Fibroblast of lung (primary cell): ENCODE measurements around the gene NDST1.

Experiments used
- EZH2 ChIP-seq: IDR thresholded peaks from 2 replicates; pipeline ENCODE4 v1.5.1; 2012; ENCODE audit warnings: low read length, control low read depth, mild to moderate bottlenecking; ENCODE audit errors: missing control alignments
- TF ChIP-seq, protein P1 (sequence below), 2 donors: IDR thresholded peaks in 1 of 2; conservative IDR thresholded peaks in 1 of 2; 1 replicate in 1 of 2; 2 replicates in 1 of 2; pipeline ENCODE4 v1.5.1; 2011 to 2012; ENCODE audit warnings: low read length in 2 of 2, control low read depth in 1 of 2, inconsistent platforms in 1 of 2, low read depth in 1 of 2, mild to moderate bottlenecking in 1 of 2

DNA sequence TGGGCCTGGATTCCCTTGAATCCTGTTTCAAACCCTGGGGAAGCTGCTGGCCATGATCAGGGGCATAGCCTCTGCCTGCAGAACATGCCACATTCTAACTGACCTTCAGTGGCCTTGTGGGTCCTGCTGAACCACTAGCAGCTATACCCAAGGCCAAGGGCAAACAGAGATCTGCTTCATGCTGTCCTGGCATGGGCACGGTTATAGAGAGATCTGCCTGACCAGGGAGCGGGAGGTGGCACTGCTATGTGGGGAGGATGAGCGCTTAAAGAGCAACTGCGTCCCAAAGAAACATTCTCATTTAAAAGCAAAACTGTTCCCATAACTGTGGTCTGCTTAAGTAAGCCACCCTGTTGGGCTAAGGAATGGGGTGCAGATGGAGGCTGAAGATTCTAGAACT, 96.1 kb downstream of the NDST1 start:
- TF ChIP-seq, protein P1, sequence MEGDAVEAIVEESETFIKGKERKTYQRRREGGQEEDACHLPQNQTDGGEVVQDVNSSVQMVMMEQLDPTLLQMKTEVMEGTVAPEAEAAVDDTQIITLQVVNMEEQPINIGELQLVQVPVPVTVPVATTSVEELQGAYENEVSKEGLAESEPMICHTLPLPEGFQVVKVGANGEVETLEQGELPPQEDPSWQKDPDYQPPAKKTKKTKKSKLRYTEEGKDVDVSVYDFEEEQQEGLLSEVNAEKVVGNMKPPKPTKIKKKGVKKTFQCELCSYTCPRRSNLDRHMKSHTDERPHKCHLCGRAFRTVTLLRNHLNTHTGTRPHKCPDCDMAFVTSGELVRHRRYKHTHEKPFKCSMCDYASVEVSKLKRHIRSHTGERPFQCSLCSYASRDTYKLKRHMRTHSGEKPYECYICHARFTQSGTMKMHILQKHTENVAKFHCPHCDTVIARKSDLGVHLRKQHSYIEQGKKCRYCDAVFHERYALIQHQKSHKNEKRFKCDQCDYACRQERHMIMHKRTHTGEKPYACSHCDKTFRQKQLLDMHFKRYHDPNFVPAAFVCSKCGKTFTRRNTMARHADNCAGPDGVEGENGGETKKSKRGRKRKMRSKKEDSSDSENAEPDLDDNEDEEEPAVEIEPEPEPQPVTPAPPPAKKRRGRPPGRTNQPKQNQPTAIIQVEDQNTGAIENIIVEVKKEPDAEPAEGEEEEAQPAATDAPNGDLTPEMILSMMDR (conservative IDR thresholded peaks at IDR 0.05 in 1 of 2, IDR thresholded peaks at IDR 0.05 in 1 of 2; ENCODE audit: low read depth in 1 of 2, low read length in 2 of 2), result no peak
- no peak for TF ChIP-seq EZH2
